ENCODE results near the gene ERG. TPM values are rescaled to one million over a fixed set of nuclear protein-coding genes. Genes with fewer than 3 reads are reported as not detected.
A peak's percentile ranks its signal among the peaks of the same experiment; 100 is the strongest.

The ERG gene
- total RNA-seq, 1 donor from 2014 or later: 28.5 TPM

GRCh38 chr21:38506661-38507281, 8.5 kb upstream of the ERG start:
- DNase-seq (ENCODE audit: low spot score in 2 of 2): no peak
- intact Hi-C loops (cut with DNase I): loop anchor here (5.0 kb wide), 2 partner anchors 61 to 636 kb away; no protein-coding TSS in a partner anchor
- H3K36me3 ChIP-seq: no peaks in the 10 kb centered on the region
- H3K4me1 ChIP-seq: peaks cover 0 to 24% of the 10 kb centered on the region in 2 donors
- no peaks in the 10 kb centered on the region for H3K9me3 ChIP-seq
- peak overlapping the region; percentile 31 to 62 for H3K4me3 ChIP-seq
- peak overlapping the region in 1 of 2 donors; percentile 86 for H3K27ac ChIP-seq
- H3K27me3 ChIP-seq: no peaks in the 10 kb centered on the region
- TF ChIP-seq CTCF (IDR thresholded peaks at IDR 0.05): no peak

GRCh38 chr21:38505654-38506523, 7.6 kb upstream of the ERG start:
- intact Hi-C loops (cut with DNase I): loop anchor here (1.0 to 5.0 kb wide), 4 partner anchors 61 to 636 kb away; no protein-coding TSS in a partner anchor
- Histone ChIP-seq H3K36me3 (no peaks in the 10 kb centered on the region), H3K4me3 (peak overlapping the region; percentile 31 to 62), H3K9me3 (no peaks in the 10 kb centered on the region), H3K27ac (peak overlapping the region; percentile 82 to 86), H3K4me1 (peaks cover 0 to 24% of the 10 kb centered on the region in 2 donors), H3K27me3 (no peaks in the 10 kb centered on the region)
- peak; percentile 54 to 75 (median 73) for TF ChIP-seq CTCF (IDR thresholded peaks at IDR 0.05)
- no peak for DNase-seq (ENCODE audit: low spot score in 2 of 2)

GRCh38 chr21:38504066-38504465, 5.8 kb upstream of the ERG start:
- H3K27ac ChIP-seq: peak overlapping the region; percentile 82 to 86
- intact Hi-C loops (cut with DNase I): loop anchor here (2.0 to 5.0 kb wide), 2 partner anchors 157 to 303 kb away; partner anchors contain the start of gene ETS2
- H3K4me3 ChIP-seq: peak overlapping the region; percentile 32 to 62
- H3K27me3 ChIP-seq: no peaks in the 10 kb centered on the region
- no peak for DNase-seq (ENCODE audit: low spot score in 2 of 2)
- no peak for TF ChIP-seq CTCF (IDR thresholded peaks at IDR 0.05)
- peaks cover 6 to 40% of the 10 kb centered on the region in 2 donors for H3K4me1 ChIP-seq
- no peaks in the 10 kb centered on the region for H3K9me3 ChIP-seq
- H3K36me3 ChIP-seq: no peaks in the 10 kb centered on the region

- intact Hi-C loops (cut with DNase I): loop anchor here (5.0 kb wide), 1 partner anchor 304 kb away; the partner anchor contains the start of gene ETS2
- H3K27ac ChIP-seq: peak overlapping the region; percentile 82 to 86
- no peak for TF ChIP-seq CTCF (IDR thresholded peaks at IDR 0.05)
- no peaks in the 10 kb centered on the region for H3K9me3 ChIP-seq
- DNase-seq (ENCODE audit: low spot score in 2 of 2): peak in 1 of 2 donors; percentile 86
- peak overlapping the region; percentile 32 to 62 for H3K4me3 ChIP-seq
- no peaks in the 10 kb centered on the region for H3K27me3 ChIP-seq
- H3K36me3 ChIP-seq: no peaks in the 10 kb centered on the region
- peaks cover 7 to 45% of the 10 kb centered on the region in 2 donors for H3K4me1 ChIP-seq
Observed at GRCh38 chr21:38503583-38503982, 5.3 kb upstream of the ERG start.

- Histone ChIP-seq H3K9me3 (no peaks in the 10 kb centered on the region), H3K27ac (peak overlapping the region; percentile 77 to 84), H3K4me3 (peak overlapping the region in 1 of 2 donors; percentile 31), H3K27me3 (no peaks in the 10 kb centered on the region), H3K36me3 (no peaks in the 10 kb centered on the region), H3K4me1 (peaks cover 23 to 61% of the 10 kb centered on the region in 2 donors)
- TF ChIP-seq CTCF (IDR thresholded peaks at IDR 0.05): no peak
- intact Hi-C loops (cut with DNase I): loop anchor here (5.0 kb wide), 1 partner anchor 307 kb away; the partner anchor contains the start of gene ETS2
- DNase-seq (ENCODE audit: low spot score in 2 of 2): no peak
Observed at GRCh38 chr21:38500073-38500472, 1.8 kb upstream of the ERG start.

Measured in ascending aorta (tissue), 2 donors.